Measurements from ENCODE around the gene DKK2. TPM values are rescaled to one million over a fixed set of nuclear protein-coding genes. Genes with fewer than 3 reads are reported as not detected.
A peak's percentile ranks its signal among the peaks of the same experiment; 100 is the strongest.
"Not testable (repeated sequence)": the region's sequence is repeated elsewhere in the genome, so short reads cannot be mapped to it uniquely, and the experiment has no call there.

Gene DKK2
- total RNA-seq, 1 experiment from 2014 or later, result 0.63 TPM

GRCh38 chr4:106914223-106914622, 121.9 kb downstream of the DKK2 start:
- peak; percentile 45 for DNase-seq (ENCODE audit: low read depth)

GRCh38 chr4:106909486-106910188, 126.5 kb downstream of the DKK2 start:
- peak; percentile 13 for DNase-seq (ENCODE audit: low read depth)

GRCh38 chr4:106908049-106908448, 128.1 kb downstream of the DKK2 start:
- not testable (repeated sequence) for DNase-seq (ENCODE audit: low read depth)

GRCh38 chr4:106907216-106907615, 128.9 kb downstream of the DKK2 start:
- DNase-seq (ENCODE audit: low read depth), result no peak

GRCh38 chr4:106906728-106907127, 129.4 kb downstream of the DKK2 start:
- no peak for DNase-seq (ENCODE audit: low read depth)

GRCh38 chr4:106898621-106899230, 137.4 kb downstream of the DKK2 start:
- peak; percentile 57 for DNase-seq (ENCODE audit: low read depth)

GRCh38 chr4:106893903-106894302, 142.2 kb downstream of the DKK2 start:
- DNase-seq (ENCODE audit: low read depth), result no peak

- DNase-seq (ENCODE audit: low read depth), result no peak
Measured at GRCh38 chr4:106893395-106893881, 142.7 kb downstream of the DKK2 start.

GRCh38 chr4:106892786-106893185, 143.3 kb downstream of the DKK2 start:
- no peak for DNase-seq (ENCODE audit: low read depth)

GRCh38 chr4:106875340-106875739, 160.8 kb downstream of the DKK2 start:
- DNase-seq (ENCODE audit: low read depth), result no peak
